SU-DHL-6 (cell line): ENCODE results near the gene FADS6.
"Not testable (repeated sequence)": the region's sequence is repeated elsewhere in the genome, so short reads cannot be mapped to it uniquely, and the experiment has no call there.

Experiments used
- CTCF ChIP-seq: fragments of 200-600 bp; sonication (generic); IDR thresholded peaks from one replicate; pipeline ENCODE4 v1.5.1; 2017; ENCODE audit warnings: antibody characterized with exemption, mild to moderate bottlenecking, low read length, moderate library complexity; ENCODE audit not compliant: insufficient read depth, poor library complexity, severe bottlenecking
- EZH2phosphoT487 ChIP-seq: fragments of 200-600 bp; sonication (generic), shearing (Covaris generic); conservative IDR thresholded peaks from 2 replicates; pipeline ENCODE4 v1.6.1; 2018; ENCODE audit warnings: mild to moderate bottlenecking, antibody characterized with exemption, low read length, moderate library complexity, mixed read lengths

GRCh38 chr17:74911423-74911822 is 18.0 kb upstream of the FADS6 start:
- TF ChIP-seq EZH2phosphoT487, CTCF: not testable (repeated sequence)
